HG02623 (cell line): ENCODE data around the gene TECTA.
"Not testable (repeated sequence)": the region's sequence is repeated elsewhere in the genome, so short reads cannot be mapped to it uniquely, and the experiment has no call there.

ENCODE experiments used
- ATAC-seq: cut with Tn5 transposase; IDR thresholded peaks from one replicate; pipeline ENCODE4 v1.9.1; 2021; ENCODE audit warnings: moderate library complexity; ENCODE audit not compliant: unreplicated experiment

TECTA gene

GRCh38 chr11:121225382-121225781, 124.3 kb downstream of the TECTA start:
- no peak for ATAC-seq

DNA sequence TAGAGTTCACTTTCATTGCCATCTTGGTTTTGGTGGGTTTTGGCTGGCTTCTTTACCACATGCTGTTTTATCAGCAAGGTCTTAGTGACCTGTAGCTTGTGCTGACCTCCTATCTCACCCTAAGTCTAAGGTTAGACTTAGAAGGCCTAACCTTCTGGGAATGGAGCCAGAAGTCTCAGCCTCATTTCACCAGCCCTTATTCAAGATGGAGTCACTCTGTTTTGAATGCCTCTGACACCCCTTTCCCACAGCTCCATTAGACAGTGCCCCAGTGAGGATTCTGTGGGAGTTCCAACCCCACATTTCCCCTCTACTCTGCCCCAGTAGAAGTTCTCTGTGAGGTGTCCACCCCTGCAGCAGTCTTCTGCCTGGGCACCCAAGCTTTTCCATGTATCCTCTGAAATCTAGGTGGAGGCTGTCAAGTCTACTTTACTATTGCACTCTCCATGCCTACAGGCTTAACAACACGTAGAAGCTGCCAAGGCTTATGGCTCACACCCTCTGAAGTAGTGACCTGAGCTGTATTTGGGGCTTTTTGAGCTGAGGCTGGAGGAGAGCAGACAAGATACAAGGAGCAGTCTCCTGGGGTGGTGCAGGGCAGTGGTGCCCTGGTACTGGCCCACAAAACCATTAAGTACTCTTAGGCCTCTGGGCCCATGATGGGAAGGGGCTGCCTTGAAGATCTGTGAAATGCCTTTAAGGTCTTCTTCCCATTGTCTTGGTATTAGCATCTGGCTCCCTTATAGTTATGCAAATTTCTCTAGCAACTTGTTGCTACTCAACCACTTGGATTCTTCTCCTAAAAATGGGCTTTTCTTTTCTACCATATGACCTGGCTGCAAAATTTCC, 125.6 kb downstream of the TECTA start:
- ATAC-seq: no peak

GRCh38 chr11:121228851-121229250, 127.8 kb downstream of the TECTA start:
- ATAC-seq: no peak

DNA sequence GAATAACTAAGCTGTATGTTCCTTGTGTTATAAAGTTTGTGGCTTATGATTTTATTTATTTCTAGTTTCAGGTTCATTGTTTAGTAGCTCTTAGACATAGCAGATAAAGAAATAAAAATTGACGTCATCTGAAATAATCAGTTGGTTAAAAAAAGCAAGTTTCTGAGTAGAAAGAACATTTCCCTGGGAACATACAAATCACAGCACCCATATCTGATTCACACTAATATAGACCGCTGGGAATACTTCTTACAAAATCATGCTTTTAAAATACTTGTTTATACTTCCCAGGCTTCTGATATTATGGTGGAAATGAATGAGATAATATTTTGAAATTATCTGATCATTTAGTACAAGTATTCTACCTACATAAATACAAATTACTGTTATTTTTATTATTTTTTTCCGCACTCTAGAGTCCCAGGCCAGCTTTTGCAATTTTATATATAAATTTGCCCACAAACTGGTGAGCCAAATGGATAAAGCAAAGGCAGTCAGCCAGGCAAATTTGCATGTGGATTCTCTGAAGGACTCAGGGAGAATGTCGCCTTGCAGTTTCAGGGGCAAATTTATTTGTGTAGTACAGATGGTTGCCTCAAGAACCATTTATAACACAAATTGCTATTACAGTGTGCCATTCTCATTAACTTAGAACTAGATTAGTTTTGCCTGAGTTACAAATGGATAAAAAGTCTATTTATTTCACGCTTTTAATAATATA, 128.6 kb downstream of the TECTA start:
- ATAC-seq: no peak

- no peak for ATAC-seq
Measured at GRCh38 chr11:121231576-121232278, 130.7 kb downstream of the TECTA start.

- ATAC-seq: no peak
Measured at GRCh38 chr11:121235057-121235456, 134.0 kb downstream of the TECTA start.

- peak; percentile 70 for ATAC-seq
Measured at GRCh38 chr11:121236115-121237001, 135.3 kb downstream of the TECTA start.

- not testable (repeated sequence) for ATAC-seq
Measured at GRCh38 chr11:121237247-121237646, 136.2 kb downstream of the TECTA start.

DNA sequence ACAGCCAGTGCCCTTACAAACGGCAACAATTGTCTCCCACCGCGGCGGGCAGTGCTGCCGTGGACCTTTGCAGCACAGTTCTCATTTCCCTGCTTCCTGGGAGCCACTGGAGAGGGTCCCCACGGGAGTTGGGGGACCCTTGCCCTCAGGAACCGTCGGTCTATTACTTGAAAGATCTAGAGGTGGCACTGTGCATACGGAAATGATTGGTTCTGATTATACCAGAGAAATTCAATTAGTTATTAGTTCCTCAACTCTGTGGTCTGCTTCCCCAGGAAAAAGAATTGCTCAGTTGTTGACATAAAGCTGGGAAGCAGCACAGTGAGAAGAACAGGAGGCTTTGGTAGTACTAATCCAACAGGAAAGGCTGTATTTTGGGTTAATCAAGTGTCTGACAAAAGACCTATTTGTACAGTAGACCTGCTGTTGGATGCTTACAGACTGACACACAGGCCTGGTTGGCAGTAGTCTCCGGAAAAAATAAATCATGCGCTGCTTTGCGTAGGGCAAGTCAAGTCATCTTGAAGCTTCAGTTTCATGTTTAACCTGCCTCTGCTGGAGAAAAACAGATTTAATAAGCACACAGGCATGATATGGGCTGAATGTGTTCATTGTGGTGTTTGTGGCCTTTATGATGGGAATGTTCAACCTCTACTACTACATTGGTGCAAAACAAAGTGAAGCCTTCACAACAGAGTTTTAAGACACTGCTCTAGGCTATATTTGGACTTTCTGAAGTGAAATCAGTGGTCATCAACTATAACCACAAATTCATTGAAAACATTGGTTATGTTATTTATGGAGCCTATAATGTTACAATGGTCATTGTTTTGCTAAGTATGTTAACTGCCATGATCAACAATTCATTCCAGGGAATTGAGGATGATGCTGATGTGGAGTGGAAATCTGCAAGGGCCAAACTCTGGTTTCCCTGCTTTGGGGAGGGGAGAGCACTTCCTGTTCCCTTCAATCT, 136.9 kb downstream of the TECTA start:
- ATAC-seq: no peak

- no peak for ATAC-seq
Measured at GRCh38 chr11:121238956-121239355, 137.9 kb downstream of the TECTA start.

GRCh38 chr11:121240001-121240400, 139.0 kb downstream of the TECTA start:
- not testable (repeated sequence) for ATAC-seq

DNA sequence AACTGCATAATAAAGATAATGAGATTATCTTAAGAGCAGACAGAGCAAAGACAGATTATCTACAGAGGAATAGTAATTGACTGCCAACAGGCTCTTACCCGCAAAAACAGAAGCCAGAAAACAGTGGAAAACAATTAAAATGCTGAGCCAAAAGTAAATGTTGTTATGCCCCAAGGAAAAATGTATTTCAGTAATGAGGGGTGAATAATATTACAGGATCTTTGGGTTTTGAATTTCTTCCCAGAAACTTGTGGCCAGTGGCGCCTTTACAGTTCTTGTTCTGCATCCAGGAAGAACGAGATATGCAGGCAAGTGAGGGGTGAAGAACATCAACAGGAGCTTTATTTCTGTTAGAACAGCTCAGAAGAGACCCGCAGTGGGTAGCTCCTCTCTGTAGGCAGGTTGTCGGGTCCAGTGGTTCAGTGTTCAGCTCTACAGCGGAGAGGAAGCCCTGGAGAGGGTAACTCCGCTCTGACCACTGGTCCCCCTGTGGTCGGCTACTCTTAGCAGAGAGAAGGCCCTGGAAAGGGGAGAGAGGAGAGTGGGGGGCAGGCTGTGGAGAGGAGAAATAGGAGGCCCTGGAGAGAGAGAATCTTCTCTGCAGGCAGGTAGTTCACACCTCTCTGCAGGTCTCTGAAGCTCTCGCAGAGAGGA, 139.7 kb downstream of the TECTA start:
- no peak for ATAC-seq
